Suprapubic skin (tissue), 4 donors: ENCODE data around the gene PRR23E. TPM values are rescaled to one million over a fixed set of nuclear protein-coding genes. Genes with fewer than 3 reads are reported as not detected.

Experiments
- DNase-seq, 2 donors: peaks; one replicate each; pipeline ENCODE4 v3.0.0-alpha.2; 2019; ENCODE audit warnings: low spot score in 2 of 2
- H3K27ac ChIP-seq: fragments of 200-600 bp; sonication (generic); one replicate; pipeline ENCODE4 v1.5.1; 2019
- H3K27me3 ChIP-seq: fragments of 200-600 bp; sonication (generic); one replicate; pipeline ENCODE4 v1.5.1; 2019
- H3K36me3 ChIP-seq: fragments of 200-600 bp; sonication (generic); one replicate; pipeline ENCODE4 v1.5.1; 2019
- H3K4me1 ChIP-seq: fragments of 200-600 bp; sonication (generic); one replicate; pipeline ENCODE4 v1.5.1; 2019
- H3K4me3 ChIP-seq: fragments of 200-600 bp; sonication (generic); one replicate; pipeline ENCODE4 v1.5.1; 2019; ENCODE audit warnings: mild to moderate bottlenecking
- H3K9me3 ChIP-seq: fragments of 200-600 bp; sonication (generic); one replicate; pipeline ENCODE4 v1.5.1; 2019
- EP300 ChIP-seq: sonication (generic); formaldehyde crosslinking; IDR thresholded peaks from one replicate; pipeline ENCODE4 v1.6.1; 2017; ENCODE audit warnings: antibody characterized with exemption
- POLR2A ChIP-seq, 2 donors: fragments of 450-650 bp; IDR thresholded peaks; one replicate each; pipeline ENCODE4 v1.6.1; 2017; ENCODE audit warnings: antibody characterized with exemption in 2 of 2, mild to moderate bottlenecking in 2 of 2, moderate library complexity in 2 of 2
- POLR2AphosphoS5 ChIP-seq, 3 donors: sonication (generic); formaldehyde crosslinking; IDR thresholded peaks; one replicate each; pipeline ENCODE4 v1.6.1; 2017; ENCODE audit warnings: antibody characterized with exemption in 3 of 3
- WGBS: methylation state at CpG from one replicate; pipeline ENCODE4 v1.1.5; 2018; 5-methylcytosine and 5-hydroxymethylcytosine counted together
- total RNA-seq, 4 donors: library from RNA; depleted of rRNA; stranded (reverse); fragments of >200 nt; gene quantifications; one replicate each; pipeline ENCODE4 v1.1.0, GENCODE V29; 2016
- TF ChIP-seq, protein P1 (sequence below), 2 donors: fragments of 200-600 bp in 1 of 2; fragments of 450-650 bp in 1 of 2; sonication (generic) in 1 of 2; IDR thresholded peaks; one replicate each; pipeline ENCODE4 v1.5.1; 2016 to 2019; ENCODE audit warnings: antibody characterized with exemption in 2 of 2, mild to moderate bottlenecking in 1 of 2, moderate library complexity in 1 of 2

Gene PRR23E
- total RNA-seq, 4 donors from 2014 or later = not detected

DNA sequence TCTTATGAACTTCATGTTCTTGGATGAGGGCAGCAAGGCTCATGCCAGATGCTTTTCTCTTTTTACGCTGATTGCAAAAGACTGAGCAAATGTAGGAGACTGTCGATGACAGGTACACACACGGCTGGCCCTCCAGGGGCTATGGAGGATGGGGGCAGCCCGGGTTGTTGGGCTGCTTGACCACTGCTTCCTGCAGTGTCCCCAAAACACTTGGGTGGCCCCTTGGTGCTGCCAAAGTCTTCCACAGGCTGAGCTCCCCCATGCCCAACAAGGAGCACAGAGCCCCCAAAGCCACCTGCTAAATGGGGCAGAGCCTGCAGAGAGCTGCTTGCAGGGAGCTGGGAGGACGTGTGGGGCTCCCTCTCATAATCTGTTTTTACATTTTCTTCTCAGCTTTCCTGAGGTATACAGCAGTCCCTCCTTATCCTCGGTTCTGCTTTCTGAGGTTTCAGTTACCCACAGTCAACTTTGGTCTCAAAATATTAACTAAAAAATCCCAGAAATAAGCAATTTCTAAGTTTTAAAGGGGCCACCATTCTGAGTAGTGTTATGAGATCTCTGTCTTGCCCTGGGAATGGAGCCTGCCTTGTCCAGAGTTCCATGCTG lies 7.3 kb downstream of the PRR23E start:
- Histone ChIP-seq H3K9me3 (no peaks in the 10 kb centered on the region), H3K36me3 (no peaks in the 10 kb centered on the region), H3K4me3 (no peak overlapping the region), H3K4me1 (no peaks in the 10 kb centered on the region), H3K27me3 (peaks cover 23% of the 10 kb centered on the region), H3K27ac (no peak overlapping the region)
- TF ChIP-seq EP300 (no peak), POLR2A (IDR thresholded peaks at IDR 0.05) (no peak)
- peak in 1 of 2 donors; percentile 67 for DNase-seq
- WGBS = 72% methylated on average over 6 of the region's 6 CpGs

DNA sequence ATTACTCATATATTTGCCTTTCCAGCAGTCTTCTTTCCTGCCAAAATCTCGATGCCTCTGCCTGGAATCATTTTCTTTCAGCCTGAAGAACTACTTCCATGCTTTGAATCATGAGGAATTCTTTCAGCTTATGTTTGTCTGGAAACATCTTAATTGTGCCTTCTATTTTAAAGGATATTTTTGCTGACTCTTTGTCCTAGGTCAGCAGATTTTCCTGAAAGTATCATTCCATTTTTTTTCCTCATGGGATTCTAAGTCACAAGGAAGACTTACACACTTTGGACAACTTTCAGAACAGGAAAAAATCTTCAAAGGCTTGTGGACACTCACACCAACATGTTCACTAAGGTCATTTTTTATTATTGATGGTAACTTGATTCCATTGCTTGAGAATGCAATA lies 10.1 kb downstream of the PRR23E start:
- no peaks in the 10 kb centered on the region for H3K36me3 ChIP-seq
- TF ChIP-seq POLR2AphosphoS5 (IDR thresholded peaks at IDR 0.05) (no peak), EP300 (no peak), POLR2A (IDR thresholded peaks at IDR 0.05) (no peak)
- TF ChIP-seq, protein P1, sequence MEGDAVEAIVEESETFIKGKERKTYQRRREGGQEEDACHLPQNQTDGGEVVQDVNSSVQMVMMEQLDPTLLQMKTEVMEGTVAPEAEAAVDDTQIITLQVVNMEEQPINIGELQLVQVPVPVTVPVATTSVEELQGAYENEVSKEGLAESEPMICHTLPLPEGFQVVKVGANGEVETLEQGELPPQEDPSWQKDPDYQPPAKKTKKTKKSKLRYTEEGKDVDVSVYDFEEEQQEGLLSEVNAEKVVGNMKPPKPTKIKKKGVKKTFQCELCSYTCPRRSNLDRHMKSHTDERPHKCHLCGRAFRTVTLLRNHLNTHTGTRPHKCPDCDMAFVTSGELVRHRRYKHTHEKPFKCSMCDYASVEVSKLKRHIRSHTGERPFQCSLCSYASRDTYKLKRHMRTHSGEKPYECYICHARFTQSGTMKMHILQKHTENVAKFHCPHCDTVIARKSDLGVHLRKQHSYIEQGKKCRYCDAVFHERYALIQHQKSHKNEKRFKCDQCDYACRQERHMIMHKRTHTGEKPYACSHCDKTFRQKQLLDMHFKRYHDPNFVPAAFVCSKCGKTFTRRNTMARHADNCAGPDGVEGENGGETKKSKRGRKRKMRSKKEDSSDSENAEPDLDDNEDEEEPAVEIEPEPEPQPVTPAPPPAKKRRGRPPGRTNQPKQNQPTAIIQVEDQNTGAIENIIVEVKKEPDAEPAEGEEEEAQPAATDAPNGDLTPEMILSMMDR (IDR thresholded peaks at IDR 0.05) = no peak
- peaks cover 12% of the 10 kb centered on the region for H3K27me3 ChIP-seq
- no peak for DNase-seq
- no peaks in the 10 kb centered on the region for H3K9me3 ChIP-seq
- no peak overlapping the region for H3K4me3 ChIP-seq
- H3K4me1 ChIP-seq = no peaks in the 10 kb centered on the region
- WGBS = 5% methylated on average over 1 of the region's 1 CpG
- no peak overlapping the region for H3K27ac ChIP-seq

DNA sequence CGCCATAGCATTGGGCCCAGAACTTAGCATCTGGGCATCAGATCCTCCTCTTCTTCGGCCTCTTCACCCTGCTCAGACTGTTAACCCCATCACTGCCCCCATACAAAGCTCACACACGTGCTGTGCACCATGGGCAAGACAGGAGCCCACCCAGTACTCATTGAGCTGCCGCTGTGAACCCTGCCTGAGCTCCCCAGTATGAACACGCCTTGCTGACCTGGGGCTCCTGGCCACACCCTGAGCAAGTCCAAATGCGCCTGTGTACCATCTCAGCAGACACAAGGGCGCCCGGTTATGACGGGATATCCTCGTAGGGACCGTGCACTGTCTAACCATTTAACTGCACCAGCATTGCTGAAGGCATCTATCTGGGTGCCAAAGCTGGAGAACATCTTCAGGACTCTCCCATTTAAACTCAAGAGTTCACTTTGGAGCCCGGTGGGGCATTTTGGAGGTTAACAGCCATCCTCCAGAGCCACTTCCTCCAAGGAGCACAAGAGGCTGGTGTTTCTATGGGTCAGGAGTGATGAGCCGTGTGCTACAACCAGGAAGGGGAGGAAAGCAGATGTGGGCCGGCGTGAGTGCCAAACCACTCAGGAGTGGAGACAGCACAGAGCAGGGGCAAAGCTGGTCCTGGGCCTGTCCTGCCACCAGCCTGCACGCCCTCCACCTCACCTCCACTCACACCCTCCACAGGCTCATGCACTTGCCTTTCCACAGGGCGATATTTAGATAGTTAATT lies 12.1 kb downstream of the PRR23E start:
- peak in 1 of 2 donors; percentile 41 for DNase-seq
- H3K36me3 ChIP-seq = no peaks in the 10 kb centered on the region
- TF ChIP-seq, protein P1 (IDR thresholded peaks at IDR 0.05) = no peak
- H3K4me1 ChIP-seq = no peaks in the 10 kb centered on the region
- H3K9me3 ChIP-seq = no peaks in the 10 kb centered on the region
- H3K4me3 ChIP-seq = no peak overlapping the region
- WGBS = 65% methylated on average over 14 of the region's 17 CpGs
- H3K27ac ChIP-seq = no peak overlapping the region
- peaks cover 14% of the 10 kb centered on the region for H3K27me3 ChIP-seq

DNA sequence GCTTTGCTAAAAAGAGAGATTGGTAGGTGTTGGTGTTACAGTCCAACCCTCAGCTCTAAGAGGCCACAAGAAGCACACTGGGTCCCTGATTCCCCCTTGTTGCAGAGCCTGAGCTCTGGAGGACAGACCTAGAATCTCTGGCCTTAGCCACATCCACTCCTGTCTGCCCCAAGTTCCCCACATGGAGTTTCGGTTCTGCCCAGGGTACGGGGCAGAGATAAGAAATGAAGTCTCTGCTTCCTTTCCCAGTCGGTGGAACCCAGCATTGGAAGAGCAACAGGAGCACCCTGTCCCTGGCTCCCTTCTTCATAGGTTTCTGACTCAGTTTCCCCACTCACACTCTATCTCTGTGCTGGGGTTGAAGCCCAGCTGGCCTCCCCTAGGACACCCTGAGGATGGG lies 13.2 kb downstream of the PRR23E start:
- 76% methylated on average over 3 of the region's 3 CpGs for WGBS
- Histone ChIP-seq H3K9me3 (no peaks in the 10 kb centered on the region), H3K36me3 (no peaks in the 10 kb centered on the region), H3K4me3 (no peak overlapping the region), H3K4me1 (no peaks in the 10 kb centered on the region), H3K27ac (no peak overlapping the region), H3K27me3 (peaks cover 16% of the 10 kb centered on the region)
- peak in 1 of 2 donors; percentile 37 for DNase-seq
- TF ChIP-seq, protein P1 (IDR thresholded peaks at IDR 0.05) = no peak
- TF ChIP-seq EP300 = no peak

DNA sequence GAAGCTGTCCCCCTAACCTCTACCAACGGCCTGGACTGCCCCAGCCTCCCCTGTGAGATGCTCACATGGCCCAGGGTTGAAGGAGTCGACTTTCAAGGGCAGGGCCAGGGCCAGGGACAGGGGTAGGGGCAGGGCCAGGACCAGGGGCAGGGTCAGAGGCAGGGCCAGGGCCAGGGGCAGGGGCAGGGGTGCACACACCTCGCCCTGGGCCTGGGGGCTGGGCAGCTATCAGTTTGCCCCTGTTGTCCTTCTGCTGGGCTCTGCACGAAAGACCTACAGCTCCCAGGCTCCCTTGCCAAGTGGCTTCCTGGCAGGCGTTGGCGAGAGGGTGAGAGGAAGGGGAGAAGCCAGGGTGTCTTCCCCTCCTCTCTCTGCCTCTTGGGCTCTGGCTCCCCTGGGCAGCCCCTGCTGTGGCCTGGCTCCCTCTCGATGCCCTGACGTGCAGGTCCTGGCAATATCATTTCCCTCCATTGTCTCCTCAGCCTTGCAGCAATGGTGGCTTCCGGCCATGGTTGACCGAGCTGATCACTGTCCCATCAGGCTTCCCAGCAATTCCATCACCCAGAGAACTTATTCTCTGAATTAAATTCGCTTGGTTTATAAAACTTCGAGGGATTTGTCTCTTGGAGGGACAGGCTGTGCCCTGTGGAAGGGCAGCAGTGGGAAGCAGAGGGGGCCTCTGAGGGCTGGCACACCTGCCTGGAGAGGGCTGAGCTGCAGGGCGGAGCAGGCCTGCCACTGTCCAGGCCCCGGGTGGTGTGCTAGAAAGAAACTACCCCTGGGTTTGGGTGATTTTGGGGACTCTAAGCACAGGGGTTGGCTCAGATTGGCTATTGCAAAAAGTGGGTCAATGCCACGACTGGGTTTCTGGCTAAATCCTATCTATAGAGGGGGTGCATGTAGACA lies 13.9 kb downstream of the PRR23E start:
- H3K36me3 ChIP-seq = no peaks in the 10 kb centered on the region
- DNase-seq = peak; percentile 37 to 45
- 78% methylated on average over 13 of the region's 15 CpGs for WGBS
- H3K9me3 ChIP-seq = no peaks in the 10 kb centered on the region
- no peaks in the 10 kb centered on the region for H3K4me1 ChIP-seq
- H3K4me3 ChIP-seq = no peak overlapping the region
- TF ChIP-seq EP300 (no peak), POLR2AphosphoS5 (IDR thresholded peaks at IDR 0.05) (no peak), POLR2A (IDR thresholded peaks at IDR 0.05) (no peak)
- TF ChIP-seq, protein P1 (IDR thresholded peaks at IDR 0.05) = no peak
- peaks cover 23% of the 10 kb centered on the region for H3K27me3 ChIP-seq
- no peak overlapping the region for H3K27ac ChIP-seq
